Activated CD4-positive, alpha-beta T cell treated with anti-CD3 and anti-CD28 coated beads for 4 hours (primary cell): ENCODE measurements around the gene FLOT2.
"Not testable (repeated sequence)": the region's sequence is repeated elsewhere in the genome, so short reads cannot be mapped to it uniquely, and the experiment has no call there.

Experiments used
- DNase-seq, 2 donors: peaks; one replicate each; pipeline ENCODE4 v3.0.0-alpha.2; 2020

The FLOT2 gene

GRCh38 chr17:28895794-28896447, 1.6 kb downstream of the FLOT2 start:
- DNase-seq: no peak

DNA sequence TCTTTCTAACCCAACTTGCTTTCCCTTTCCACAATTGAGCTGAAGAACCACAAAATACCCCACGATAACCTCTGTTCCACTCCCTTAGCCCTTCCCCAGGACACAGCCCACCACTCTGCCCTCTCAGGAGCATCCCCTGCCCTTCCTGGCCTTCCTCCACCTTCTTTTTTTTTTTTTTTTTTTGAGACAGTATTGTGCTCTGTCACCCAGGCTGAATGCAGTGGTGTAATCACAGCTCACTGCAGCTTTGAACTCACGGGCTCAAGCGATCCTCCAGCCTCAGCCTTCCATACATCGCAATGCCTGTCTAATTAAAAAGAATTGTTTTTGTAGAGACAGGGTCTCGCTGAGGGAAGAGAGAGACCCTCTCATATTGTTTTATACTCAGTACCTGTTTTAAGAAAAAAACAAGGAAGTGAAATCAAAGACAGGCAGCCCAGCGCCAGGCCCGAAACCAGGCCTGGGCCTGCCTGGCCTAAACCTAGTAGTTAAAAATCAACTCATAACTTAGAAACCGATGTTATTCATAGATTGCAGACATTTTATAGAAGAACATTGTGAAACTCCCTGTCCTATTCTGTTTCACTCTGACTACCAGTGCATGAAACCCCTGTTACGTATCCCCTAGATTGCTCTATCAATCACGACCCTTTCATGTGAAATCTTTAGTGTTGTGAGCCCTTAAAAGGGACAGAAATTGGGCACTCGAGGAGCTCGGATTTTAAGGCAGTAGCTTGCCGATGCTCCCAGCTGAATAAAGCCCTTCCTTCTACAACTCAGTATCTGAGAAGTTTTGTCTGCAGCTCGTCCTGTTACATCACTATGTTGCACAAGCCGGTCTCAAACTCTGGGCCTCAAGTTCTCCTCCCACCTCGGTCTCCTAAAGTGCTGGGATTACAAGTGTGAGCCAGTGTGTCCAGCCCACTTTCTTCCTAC, 4.0 kb downstream of the FLOT2 start:
- DNase-seq: not testable (repeated sequence)

DNA sequence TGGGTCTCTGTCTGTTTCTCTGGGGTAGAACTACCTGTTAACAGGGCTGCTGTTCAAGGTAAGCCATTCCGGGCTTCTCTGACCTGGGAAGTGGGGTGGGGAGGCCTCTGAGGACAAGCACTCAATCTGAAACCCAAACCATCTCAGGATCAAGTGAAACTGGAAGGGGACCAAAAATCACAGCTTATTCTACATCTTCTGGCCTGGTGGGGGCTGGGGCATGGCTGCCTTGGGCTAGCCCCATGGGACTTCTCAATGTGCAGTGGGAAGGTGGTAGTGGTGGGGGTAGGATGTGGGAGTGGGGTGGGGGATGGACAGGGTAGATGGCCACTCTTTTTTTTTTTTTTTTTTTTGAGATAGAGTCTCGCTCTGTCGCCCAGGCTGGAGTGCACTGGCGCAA, 5.5 kb downstream of the FLOT2 start:
- no peak for DNase-seq

- no peak for DNase-seq
These were observed 6.3 kb downstream of the FLOT2 start for GRCh38 chr17:28891201-28891600.

- DNase-seq: no peak
These were observed 7.5 kb downstream of the FLOT2 start for GRCh38 chr17:28889996-28890395.

DNA sequence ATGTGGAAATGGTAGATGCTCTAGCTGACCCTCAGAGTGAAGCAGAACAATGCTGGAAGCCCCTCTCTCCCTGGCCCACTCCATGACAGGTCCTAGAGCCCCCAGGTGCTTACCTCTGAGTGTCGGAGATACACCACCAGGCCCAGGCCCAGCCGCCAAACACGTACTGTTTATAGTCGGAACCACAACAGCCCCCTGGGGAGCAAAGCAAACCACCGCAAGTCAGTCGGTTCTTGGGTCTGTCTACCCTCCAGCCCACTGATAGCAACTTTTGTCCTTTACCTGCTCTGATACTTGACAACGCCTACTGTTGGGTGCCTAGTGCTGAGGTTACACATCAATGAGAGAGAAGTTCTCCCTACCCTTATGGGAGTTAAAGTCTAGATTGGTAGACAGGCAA, 8.7 kb downstream of the FLOT2 start:
- no peak for DNase-seq

DNA sequence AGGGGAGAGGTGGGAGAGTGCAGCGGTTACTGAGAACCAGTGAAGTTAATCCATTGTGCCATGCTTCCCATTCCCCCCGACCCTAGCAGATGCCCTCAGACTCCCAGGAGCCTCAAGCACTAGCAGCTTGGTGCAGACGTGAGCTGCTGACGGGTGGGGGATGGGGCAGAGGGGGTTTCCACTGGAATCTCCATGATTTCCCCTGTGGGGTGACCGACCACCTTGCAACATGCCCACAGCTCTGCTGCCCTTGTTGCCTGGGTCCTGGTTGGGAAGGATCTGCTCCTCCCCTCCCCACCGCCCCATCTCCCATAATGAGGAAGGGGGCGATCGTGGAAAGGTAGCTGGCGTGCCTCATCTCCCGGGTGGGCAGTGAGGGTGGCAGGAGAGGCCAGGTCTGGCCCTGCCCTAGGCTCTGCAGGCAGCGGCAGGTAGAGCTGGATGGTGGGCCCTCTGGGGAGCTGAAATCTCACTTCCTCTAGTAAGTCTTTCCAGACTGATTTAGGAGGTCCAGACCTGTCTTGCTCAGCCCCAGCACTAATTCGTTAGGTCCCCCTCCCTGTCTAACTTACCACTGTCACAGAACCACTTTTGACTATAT, 9.6 kb downstream of the FLOT2 start:
- no peak for DNase-seq

- no peak for DNase-seq
These were observed 11.6 kb downstream of the FLOT2 start for GRCh38 chr17:28885951-28886350.

DNA sequence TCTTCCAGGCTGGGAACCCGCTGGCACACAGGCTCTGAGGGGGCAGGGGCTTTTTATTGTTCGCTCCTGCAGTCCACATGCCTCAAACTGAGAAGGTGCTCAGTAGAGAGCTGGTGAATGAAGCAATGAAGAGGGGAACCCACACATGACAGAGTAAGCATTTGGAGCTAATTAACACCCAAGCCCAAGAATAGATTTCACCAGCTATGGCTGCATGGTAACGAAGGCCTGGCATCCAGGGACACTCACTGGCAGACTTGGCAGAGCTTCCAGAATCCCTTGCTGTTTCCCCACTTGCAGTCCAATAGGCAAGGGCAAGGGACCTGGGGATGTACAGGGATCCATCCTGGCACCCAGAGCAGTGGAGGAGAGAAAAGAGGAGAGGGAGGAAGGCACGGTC, 12.2 kb downstream of the FLOT2 start:
- no peak for DNase-seq

DNA sequence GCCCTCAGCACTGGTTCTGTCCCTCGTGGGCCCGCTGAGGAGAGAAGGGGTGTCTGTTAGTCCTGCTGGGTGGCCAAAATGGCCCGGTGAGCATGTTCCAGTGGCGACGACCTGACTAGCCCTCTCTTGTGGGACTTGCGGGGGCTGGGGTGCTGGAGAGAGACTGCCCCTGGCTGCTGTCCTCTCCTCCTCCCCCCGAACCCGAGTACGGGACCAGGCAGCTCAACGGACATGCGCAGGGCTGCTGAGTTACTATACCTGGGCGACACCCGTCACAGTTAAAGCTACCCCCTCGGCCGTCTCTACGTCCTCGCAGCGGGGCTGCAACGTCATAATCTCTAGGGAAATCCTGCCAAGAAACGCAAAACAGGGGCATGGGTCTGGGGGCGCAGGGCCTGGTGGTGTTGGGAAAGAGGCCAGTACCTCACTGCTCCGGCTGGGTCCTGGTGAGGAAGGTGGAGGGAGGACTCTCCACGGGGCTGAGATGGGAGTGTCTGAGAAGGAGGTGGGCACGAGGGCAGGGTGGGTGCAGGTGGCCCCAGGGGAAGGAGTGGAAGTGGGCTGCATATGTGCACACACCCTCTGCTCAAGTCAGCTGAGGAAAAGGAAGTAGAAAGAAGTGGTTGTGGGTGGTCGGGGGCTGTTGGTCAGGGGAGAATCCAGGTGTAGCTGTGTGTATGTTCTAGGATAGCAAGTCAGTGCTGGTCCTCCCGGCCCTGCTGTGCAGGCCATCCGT, 13.4 kb downstream of the FLOT2 start:
- DNase-seq: no peak

DNA sequence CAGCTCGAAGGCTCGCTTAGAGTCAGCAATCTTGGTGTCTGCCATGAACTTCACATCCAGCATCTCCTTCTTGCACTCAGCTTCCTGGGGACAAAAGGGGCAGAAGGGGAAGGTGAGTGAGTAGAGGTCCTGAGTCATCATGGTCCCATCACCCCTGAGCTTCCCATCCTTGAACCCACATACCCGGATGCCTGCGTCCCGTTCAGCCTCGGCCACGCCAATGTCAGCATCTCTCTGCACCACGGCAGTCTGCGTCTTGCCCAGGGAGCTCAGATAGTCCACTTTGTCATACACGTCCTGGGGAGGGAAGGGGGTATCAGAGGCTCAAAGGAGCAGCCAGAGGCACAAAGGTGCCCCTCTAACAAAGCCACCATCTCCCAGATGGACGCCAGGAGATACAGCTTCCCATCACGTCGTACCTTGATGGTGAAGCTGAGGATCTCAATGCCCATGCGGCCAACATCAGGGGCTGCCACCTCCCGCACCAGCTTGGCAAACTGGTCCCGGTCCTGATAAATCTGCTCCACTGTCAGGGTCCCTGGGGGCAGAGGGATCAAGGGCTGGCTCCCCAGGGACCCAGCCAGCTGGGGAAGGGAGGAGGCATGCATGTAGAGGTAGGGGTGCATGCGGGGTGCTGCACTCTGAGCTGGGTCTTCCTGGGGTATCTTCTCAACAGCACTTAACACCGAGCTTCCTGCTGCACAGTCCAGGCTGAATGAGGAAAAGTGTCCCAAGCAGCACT, 15.2 kb downstream of the FLOT2 start:
- DNase-seq: no peak

DNA sequence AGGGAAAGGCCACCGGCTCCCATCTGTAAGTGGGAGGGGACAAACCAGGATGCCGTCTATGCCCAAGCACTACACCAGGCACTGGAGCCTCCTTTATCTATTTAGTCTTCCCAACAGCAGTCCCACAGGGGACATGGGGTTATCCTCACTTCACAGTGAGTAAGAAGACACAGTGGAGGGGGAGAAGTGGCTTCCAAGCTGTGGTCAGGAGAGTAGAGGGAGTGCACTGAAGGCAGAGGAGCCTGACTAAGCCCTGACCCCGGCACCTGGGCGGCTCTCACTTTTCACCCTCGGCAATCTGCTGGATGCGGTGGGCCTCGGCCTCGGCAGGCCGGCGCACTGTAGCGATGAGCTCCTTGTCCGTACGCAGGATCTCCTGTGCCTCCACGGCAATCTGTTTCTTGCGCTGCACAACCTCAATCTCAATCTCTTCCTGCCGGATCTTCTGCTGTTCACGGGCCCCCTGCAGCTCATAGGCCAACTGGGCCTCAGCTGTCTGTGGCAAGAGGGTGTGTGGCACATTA, 15.9 kb downstream of the FLOT2 start:
- DNase-seq: no peak

DNA sequence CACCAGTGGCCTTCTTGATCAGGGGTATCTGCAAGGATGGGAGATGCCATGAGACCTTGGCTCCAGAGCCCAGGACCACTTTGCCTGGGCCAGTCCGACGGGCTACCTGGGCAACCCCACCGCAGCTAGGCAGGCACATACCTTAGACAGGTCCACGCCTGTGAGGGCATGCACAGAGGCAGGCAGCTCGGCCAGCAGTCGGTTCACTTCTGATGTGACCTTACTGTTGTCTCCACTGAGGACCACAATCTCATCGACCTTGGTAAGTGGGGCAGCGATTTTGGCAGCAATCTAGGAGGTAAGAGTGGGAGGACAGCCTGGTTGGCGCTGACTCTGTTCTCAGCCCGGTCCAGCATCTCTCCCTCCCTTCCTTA, 17.0 kb downstream of the FLOT2 start:
- DNase-seq: no peak

DNA sequence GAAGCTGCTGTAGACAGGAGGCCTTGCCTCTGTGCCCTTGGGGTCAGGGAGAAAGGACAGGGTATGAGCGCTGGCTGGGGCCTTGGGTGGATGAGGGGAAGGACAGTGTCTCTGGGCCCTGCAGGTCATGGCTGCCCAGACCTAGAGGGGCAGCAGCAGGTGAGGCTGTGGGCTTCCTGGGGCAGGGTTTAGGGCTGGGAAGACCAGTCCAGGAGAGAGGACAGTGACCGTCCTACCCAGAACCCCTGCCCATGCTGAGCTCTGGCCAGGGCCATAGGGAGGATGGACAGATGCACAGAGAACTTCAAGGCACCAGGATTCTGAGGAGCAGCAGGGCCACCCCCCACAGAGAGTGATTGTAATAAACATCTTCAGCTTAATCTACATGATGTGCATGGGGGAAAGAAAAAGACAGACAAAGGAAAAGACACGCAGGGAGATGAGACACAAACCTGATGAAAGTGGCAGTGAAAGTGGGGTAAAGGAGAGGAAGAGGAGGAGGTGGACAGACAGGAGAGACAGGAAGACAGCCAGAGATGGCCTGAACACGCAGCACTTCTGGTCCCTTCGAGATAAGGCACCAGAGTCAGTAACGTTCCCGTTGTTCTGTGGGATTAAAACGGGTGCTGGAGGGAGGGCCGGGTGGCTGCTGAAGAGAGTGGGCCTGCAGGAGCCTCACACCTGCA, 17.5 kb downstream of the FLOT2 start:
- DNase-seq: no peak

- no peak for DNase-seq
These were observed 18.6 kb downstream of the FLOT2 start for GRCh38 chr17:28878981-28879380.

DNA sequence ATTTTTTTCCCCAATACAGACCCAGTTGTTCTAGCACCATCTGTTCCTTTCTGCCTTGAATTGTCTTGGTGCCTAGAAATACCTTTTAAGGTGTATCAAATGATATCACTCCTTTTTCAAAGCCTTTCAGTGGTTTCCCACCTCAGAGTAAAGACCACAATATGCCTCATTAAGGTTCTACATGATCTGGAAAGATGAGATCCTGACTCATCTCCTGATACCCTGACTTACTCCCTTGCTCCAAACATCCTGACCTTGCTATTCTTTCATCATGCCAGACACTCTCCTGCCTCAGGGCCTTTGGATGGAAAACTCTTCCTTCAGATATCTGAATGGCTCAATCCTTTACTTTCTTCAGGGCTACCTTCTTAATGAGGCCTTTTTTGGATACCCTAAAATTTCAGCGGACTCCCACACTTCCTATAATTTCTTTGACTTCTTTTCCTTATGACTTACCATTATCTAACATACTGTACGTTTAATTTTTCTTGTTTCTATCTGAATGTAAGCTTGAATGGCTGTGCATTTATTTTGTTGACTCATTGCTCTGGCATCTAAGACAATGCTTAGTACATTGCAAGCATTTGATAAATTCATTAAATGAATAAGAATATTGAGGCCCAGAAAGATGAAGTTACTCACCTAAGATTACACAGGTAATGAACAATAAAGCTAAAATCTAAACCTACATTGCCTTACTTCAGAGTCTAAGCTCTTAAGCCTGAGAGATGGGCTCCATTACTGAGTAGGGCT, 19.2 kb downstream of the FLOT2 start:
- DNase-seq: no peak

- not testable (repeated sequence) for DNase-seq
These were observed 20.3 kb downstream of the FLOT2 start for GRCh38 chr17:28877150-28877711.

DNA sequence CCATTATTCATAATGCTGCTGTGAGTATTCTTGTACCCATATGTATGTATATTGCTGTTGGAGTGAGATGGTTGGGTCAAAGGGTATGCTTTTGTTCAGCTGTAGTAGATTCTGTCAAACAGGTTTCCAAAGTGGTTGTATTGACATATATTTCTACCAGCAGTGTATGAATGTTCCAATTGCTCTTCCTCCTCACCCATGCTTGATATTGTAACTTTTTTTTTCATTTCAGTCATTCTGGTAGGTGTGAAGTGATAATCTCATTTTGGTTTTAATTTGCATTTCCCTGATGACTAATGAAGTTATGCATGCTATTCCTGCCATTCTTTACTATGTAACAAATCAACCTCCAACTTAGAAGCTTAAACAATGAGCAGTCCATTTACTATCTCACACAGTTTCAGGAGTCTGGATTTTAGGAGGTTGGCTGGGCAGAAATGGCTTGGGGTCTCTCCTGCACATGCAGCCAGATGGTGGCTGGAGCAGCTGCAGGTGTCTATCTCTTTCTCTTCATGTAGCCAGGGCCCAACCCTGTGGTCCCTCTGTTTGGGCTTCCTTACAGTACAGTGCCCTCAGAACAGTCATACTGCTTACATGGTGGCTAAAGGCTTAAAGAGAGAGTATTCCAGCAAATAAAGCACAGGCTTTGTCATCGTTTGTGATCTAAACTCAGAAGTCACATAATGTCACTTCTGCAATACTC, 21.5 kb downstream of the FLOT2 start:
- DNase-seq: no peak

- DNase-seq: no peak
These were observed 22.8 kb downstream of the FLOT2 start for GRCh38 chr17:28874750-28875149.

DNA sequence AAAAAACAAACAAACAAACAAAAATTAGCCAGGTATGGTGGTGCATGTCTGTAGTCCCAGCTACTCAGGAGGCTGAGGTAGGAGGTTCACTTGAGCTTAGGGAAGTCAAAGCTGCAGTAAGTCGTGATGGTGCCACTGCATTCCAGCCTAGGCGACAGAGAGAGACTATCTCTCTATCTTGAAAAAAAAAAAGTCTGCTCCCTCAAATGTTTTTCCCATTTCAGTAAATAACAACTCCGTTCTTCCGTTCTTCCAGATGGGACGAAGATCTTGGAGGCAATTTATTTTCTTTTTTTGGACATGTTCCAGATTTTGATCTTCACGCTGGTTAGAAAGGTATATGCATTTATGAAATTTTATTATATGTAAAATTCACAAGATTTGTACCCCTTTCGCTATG, 23.7 kb downstream of the FLOT2 start:
- no peak for DNase-seq
